Measurements from ENCODE around the gene MOB3B.

The MOB3B gene

DNA sequence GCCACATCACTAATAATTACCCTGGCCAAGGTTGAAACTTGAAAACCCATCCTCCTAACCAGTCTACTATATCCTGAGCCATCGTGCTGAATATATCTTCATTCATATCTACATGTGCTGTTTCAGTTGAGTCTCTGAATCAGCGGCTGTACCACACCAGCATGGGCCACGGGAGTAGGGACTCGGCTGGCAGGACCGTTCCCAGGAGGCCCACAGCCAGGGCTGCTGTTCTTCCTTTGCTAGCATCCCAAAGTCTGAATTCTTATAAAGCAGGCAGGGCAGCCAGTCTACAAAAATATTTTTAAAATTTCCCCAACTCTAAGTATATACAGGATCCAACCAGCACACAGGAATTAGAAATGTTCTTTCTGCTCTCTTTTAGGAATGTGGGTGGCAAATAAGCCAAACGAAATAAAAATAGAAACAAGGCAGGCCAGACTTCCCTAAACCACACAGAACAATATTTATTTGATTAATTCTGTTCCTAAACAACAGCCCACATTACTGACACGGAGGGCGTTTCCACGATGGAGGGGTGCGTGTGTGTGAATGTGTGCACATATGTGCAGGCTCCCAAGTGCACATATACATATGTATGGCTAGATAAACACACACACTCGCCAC is 189.8 kb downstream of the MOB3B start:
- no peak overlapping the region for H3K27ac ChIP-seq
- TF ChIP-seq, protein P1, sequence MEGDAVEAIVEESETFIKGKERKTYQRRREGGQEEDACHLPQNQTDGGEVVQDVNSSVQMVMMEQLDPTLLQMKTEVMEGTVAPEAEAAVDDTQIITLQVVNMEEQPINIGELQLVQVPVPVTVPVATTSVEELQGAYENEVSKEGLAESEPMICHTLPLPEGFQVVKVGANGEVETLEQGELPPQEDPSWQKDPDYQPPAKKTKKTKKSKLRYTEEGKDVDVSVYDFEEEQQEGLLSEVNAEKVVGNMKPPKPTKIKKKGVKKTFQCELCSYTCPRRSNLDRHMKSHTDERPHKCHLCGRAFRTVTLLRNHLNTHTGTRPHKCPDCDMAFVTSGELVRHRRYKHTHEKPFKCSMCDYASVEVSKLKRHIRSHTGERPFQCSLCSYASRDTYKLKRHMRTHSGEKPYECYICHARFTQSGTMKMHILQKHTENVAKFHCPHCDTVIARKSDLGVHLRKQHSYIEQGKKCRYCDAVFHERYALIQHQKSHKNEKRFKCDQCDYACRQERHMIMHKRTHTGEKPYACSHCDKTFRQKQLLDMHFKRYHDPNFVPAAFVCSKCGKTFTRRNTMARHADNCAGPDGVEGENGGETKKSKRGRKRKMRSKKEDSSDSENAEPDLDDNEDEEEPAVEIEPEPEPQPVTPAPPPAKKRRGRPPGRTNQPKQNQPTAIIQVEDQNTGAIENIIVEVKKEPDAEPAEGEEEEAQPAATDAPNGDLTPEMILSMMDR (conservative IDR thresholded peaks at IDR 0.05), result no peak

- TF ChIP-seq, protein P1 (conservative IDR thresholded peaks at IDR 0.05), result no peak
Observed at GRCh38 chr9:27338527-27338903, 191.1 kb downstream of the MOB3B start.

DNA sequence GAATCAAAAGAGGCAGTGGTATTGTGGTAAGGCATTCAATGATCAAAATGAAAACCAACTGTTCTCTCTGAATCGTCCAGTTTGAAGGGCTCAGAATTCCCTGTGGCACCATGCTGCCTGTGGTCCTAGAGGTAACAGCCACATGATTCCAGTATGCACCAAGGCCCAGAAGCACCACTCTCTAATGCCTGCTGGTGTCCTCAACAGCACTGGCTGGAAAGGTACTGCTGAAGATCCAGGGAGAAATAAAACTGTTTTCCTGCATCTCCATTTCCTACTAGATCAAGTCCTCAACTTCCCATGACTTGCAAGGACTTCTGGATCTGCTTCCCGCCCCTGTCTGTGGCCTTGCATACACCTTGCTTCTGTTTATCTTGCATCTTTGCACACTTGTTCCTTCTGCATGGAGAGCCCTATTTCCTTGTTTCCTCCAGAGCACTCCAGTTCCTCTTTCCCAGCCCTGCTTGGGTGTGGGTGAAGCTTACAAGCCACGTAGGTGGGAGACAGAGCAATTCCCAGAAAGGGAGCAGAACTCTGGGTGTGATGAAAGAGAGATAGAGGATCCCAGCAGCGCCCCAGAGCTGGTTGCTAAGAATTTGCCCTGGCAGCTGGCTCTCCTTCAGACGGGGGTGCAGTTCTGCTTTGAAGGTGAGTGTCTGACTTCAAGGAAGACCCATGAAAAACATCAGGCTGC is 191.6 kb downstream of the MOB3B start:
- no peak overlapping the region for H3K27ac ChIP-seq
- TF ChIP-seq, protein P1 (conservative IDR thresholded peaks at IDR 0.05), result no peak

More at GRCh38 chr9:27338527-27338903, 191.1 kb downstream of the MOB3B start:
- H3K27ac ChIP-seq, result no peak overlapping the region

GRCh38 chr9:27337236-27337635 is 192.4 kb downstream of the MOB3B start:
- no peak overlapping the region for H3K27ac ChIP-seq
- TF ChIP-seq, protein P1 (conservative IDR thresholded peaks at IDR 0.05), result no peak

- TF ChIP-seq, protein P1 (conservative IDR thresholded peaks at IDR 0.05), result no peak
- no peak overlapping the region for H3K27ac ChIP-seq
Observed at GRCh38 chr9:27336829-27337228, 192.8 kb downstream of the MOB3B start.

- H3K27ac ChIP-seq, result no peak overlapping the region
- TF ChIP-seq, protein P1 (conservative IDR thresholded peaks at IDR 0.05), result no peak
Observed at GRCh38 chr9:27336126-27336525, 193.5 kb downstream of the MOB3B start.

DNA sequence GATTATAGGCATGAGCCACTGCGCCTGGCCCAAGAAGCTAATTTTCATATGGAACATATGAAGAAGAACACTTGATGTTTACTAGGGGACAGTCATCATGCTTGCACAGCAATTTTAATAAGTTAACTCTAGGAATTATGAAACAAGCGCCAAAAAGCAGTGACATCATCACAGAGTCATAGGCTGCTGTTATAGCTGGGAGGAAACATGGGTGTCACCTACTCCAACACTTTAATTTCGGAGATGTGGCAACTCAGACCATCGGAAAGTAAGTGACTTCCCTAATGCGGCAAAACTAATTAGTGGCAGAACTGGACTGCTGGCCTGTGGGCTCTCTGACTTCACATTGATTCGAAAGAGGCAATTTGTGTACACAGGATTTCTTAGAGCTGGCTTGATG is 194.5 kb downstream of the MOB3B start:
- TF ChIP-seq, protein P1 (conservative IDR thresholded peaks at IDR 0.05), result no peak
- H3K27ac ChIP-seq, result no peak overlapping the region
